Mesodermal cell (in vitro differentiated cells): Measurements from ENCODE around the gene TFB1M.
"Not testable (repeated sequence)": the region's sequence is repeated elsewhere in the genome, so short reads cannot be mapped to it uniquely, and the experiment has no call there.

Experiments
- H3K27ac ChIP-seq: 2 replicates; pipeline ENCODE4 v1.7.0; 2013; ENCODE audit warnings: mild to moderate bottlenecking, low read depth, low read length, moderate library complexity; ENCODE audit not compliant: severe bottlenecking
- H3K36me3 ChIP-seq: 2 replicates; pipeline ENCODE4 v1.7.1; 2013; ENCODE audit warnings: mild to moderate bottlenecking, low read length, moderate library complexity; ENCODE audit not compliant: control insufficient read depth, insufficient read depth
- H3K4me1 ChIP-seq: one replicate; pipeline ENCODE4 v1.7.1; 2013; ENCODE audit warnings: mild to moderate bottlenecking, low read length; ENCODE audit not compliant: insufficient read depth, control insufficient read depth, poor library complexity, severe bottlenecking
- H3K4me3 ChIP-seq: 2 replicates; pipeline ENCODE4 v1.7.0; 2013; ENCODE audit warnings: low read length, control low read depth, mild to moderate bottlenecking; ENCODE audit not compliant: insufficient read depth, poor library complexity, severe bottlenecking; ENCODE audit errors: extremely low read depth
- H3K9me3 ChIP-seq: 2 replicates; pipeline ENCODE4 v1.7.1; 2013; ENCODE audit warnings: mild to moderate bottlenecking, low read length, moderate library complexity; ENCODE audit not compliant: control insufficient read depth
- WGBS, 2 experiments: methylation state at CpG; one replicate each; pipeline ENCODE4 v1.1.5; 2013; ENCODE audit warnings: missing lambda C conversion rate in 2 of 2; ENCODE audit not compliant: insufficient coverage in 2 of 2; 5-methylcytosine and 5-hydroxymethylcytosine counted together

The TFB1M gene

DNA sequence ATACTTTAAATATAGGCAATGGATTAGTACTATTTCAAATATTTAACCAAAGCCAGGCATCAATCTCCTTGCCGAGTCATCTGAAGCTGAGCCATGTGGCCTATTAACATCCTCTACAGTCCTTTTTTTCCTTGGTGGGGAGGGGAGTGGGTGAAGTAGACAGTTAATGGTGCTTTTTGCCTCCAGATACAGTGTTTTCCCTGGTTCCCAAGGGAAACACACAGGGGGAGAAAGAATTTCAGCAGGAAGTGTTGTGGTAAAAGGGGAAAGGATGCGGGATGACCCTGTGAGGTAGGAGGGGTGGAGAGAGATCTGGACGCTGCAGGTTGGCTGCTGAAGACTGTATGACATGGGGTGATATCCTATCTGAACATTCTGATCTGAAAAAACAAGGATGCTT, 40.9 kb downstream of the TFB1M start:
- 29 to 46% methylated on average over 2 of the region's 3 CpGs for WGBS, 2 experiments
- H3K27ac ChIP-seq = peak overlapping the region; percentile 85
- no peak overlapping the region for H3K4me3 ChIP-seq
- H3K36me3 ChIP-seq = peaks cover 10% of the 10 kb centered on the region
- H3K4me1 ChIP-seq = peaks cover 31% of the 10 kb centered on the region
- H3K9me3 ChIP-seq = no peaks in the 10 kb centered on the region

GRCh38 chr6:155272353-155273232, 41.7 kb downstream of the TFB1M start:
- Histone ChIP-seq H3K36me3 (peaks cover 9% of the 10 kb centered on the region), H3K27ac (peak overlapping the region; percentile 85), H3K4me1 (peaks cover 31% of the 10 kb centered on the region), H3K4me3 (no peak overlapping the region), H3K9me3 (no peaks in the 10 kb centered on the region)
- 100% methylated on average over 2 to 3 of the region's 8 CpGs for WGBS, 2 experiments

GRCh38 chr6:155271145-155271544, 43.1 kb downstream of the TFB1M start:
- Histone ChIP-seq H3K36me3 (peaks cover 21% of the 10 kb centered on the region), H3K9me3 (no peaks in the 10 kb centered on the region), H3K4me1 (peaks cover 28% of the 10 kb centered on the region), H3K27ac (no peak overlapping the region), H3K4me3 (no peak overlapping the region)

- 78 to 100% methylated on average over 1 to 4 of the region's 7 CpGs for WGBS, 2 experiments
- no peak overlapping the region for H3K27ac ChIP-seq
- peaks cover 28% of the 10 kb centered on the region for H3K4me1 ChIP-seq
- H3K36me3 ChIP-seq = peaks cover 25% of the 10 kb centered on the region
- H3K4me3 ChIP-seq = no peak overlapping the region
- H3K9me3 ChIP-seq = no peaks in the 10 kb centered on the region
These were observed 43.7 kb downstream of the TFB1M start for GRCh38 chr6:155270561-155271091.

DNA sequence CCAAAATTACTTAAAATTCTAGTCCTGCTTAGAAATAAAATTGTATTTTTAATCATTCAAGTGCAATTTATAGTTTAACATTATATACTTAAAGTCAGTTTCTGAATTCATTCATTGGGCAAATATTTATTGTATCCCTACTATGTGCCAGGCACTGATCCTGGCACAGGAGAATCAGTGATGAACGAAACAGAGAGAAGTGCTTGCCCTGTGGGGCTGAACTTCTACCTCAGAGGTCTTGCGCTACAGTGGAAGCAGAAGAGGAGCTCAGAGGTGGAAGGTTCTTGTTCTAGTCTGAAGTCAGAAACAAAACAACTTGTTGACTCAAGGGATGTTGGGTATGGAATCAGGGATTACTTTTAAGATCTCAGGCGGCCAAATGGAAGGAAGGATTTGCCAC, 44.5 kb downstream of the TFB1M start:
- H3K4me3 ChIP-seq = no peak overlapping the region
- peaks cover 32% of the 10 kb centered on the region for H3K4me1 ChIP-seq
- H3K36me3 ChIP-seq = peaks cover 32% of the 10 kb centered on the region
- no peak overlapping the region for H3K27ac ChIP-seq
- 81 to 90% methylated on average over 3 of the region's 3 CpGs for whole genome bisulfite sequencing, 2 experiments
- H3K9me3 ChIP-seq = no peaks in the 10 kb centered on the region

DNA sequence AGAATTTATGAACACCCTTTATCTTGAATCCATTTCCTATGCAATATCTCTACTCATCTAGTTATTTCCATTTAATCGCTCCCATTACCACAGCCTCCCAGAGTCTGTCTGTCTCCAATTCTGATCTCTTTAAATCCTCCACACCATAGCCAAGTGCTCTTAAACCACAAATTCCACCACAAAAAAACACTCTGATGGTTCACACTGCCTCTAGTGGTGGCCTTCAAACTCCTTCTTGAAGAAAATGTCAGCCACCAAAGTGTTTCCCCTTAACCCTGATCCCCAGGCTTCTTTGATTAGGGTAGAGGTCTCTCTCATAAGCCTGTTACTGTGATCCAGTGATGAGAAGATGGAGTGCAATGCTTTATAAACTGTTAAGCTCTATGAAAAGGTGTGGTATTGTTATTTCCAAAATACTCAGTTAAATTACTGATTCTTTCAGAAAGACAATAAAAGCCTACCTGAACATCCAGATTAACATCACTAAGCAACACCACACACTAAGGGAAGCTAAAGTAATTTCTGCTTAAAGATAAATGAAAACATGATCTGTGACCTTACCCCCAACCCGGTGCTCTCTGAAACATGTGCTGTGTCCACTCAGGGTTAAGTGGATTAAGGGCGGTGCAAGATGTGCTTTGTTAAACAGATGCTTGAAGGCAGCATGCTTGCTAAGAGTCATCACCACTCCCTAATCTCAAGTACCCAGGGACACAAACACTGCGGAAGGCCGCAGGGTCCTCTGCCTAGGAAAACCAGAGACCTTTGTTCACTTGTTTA, 46.0 kb downstream of the TFB1M start:
- H3K27ac ChIP-seq = peak overlapping the region; percentile 64

GRCh38 chr6:155267411-155267810, 46.9 kb downstream of the TFB1M start:
- Histone ChIP-seq H3K4me3 (no peak overlapping the region), H3K27ac (no peak overlapping the region), H3K36me3 (peaks cover 46% of the 10 kb centered on the region), H3K4me1 (peaks cover 17% of the 10 kb centered on the region), H3K9me3 (no peaks in the 10 kb centered on the region)
- WGBS, 2 experiments = 90 to 100% methylated on average over 1 to 2 of the region's 2 CpGs

More for the DNA sequence above, 46.0 kb downstream of the TFB1M start:
- H3K9me3 ChIP-seq, H3K4me3 ChIP-seq: not testable (repeated sequence)
- H3K36me3 ChIP-seq = peaks cover 46% of the 10 kb centered on the region
- H3K4me1 ChIP-seq = peaks cover 25% of the 10 kb centered on the region
- 71 to 100% methylated on average over 1 of the region's 5 CpGs for WGBS, 2 experiments

GRCh38 chr6:155265843-155266535, 48.3 kb downstream of the TFB1M start:
- 88 to 91% methylated on average over 3 to 4 of the region's 4 CpGs for WGBS, 2 experiments
- H3K4me1 ChIP-seq = peaks cover 11% of the 10 kb centered on the region
- H3K4me3 ChIP-seq = no peak overlapping the region
- no peaks in the 10 kb centered on the region for H3K9me3 ChIP-seq
- no peak overlapping the region for H3K27ac ChIP-seq
- H3K36me3 ChIP-seq = peaks cover 59% of the 10 kb centered on the region

- H3K27ac ChIP-seq = no peak overlapping the region
- WGBS, 2 experiments = 79 to 92% methylated on average over 3 to 6 of the region's 9 CpGs
- H3K4me1 ChIP-seq = peaks cover 11% of the 10 kb centered on the region
- peaks cover 68% of the 10 kb centered on the region for H3K36me3 ChIP-seq
- H3K4me3 ChIP-seq = no peak overlapping the region
- H3K9me3 ChIP-seq = no peaks in the 10 kb centered on the region
These were observed 49.5 kb downstream of the TFB1M start for GRCh38 chr6:155264693-155265320.
